HAP-1 (cell line): Measurements from ENCODE around the gene MYBPC2.
A peak's percentile ranks its signal among the peaks of the same experiment; 100 is the strongest.

Experiments used
- DNase-seq, 2 experiments: peaks; one replicate each; pipeline ENCODE4 v3.0.0-alpha.2; 2016 to 2020; ENCODE audit warnings: low spot score in 2 of 2
- H3K27me3 ChIP-seq: fragments of 250-450 bp; sonication (Bioruptor Pico); 2 replicates; pipeline ENCODE4 v1.5.1; 2020; ENCODE audit warnings: low read depth, mild to moderate bottlenecking, moderate library complexity
- H3K36me3 ChIP-seq: fragments of 250-450 bp; sonication (Bioruptor Pico); replicated peaks from 2 replicates; pipeline ENCODE4 v1.5.1; 2020; ENCODE audit warnings: mild to moderate bottlenecking
- H3K4me1 ChIP-seq: fragments of 250-450 bp; sonication (Bioruptor Pico); 2 replicates; pipeline ENCODE4 v1.5.1; 2020; ENCODE audit warnings: mild to moderate bottlenecking
- H3K4me3 ChIP-seq: fragments of 250-450 bp; sonication (Bioruptor Pico); 2 replicates; pipeline ENCODE4 v1.5.1; 2020; ENCODE audit warnings: mild to moderate bottlenecking, moderate library complexity
- H3K9me3 ChIP-seq: fragments of 250-450 bp; sonication (Bioruptor Pico); 2 replicates; pipeline ENCODE4 v1.5.1; 2020; ENCODE audit warnings: mild to moderate bottlenecking, moderate library complexity
- in situ Hi-C: fragments of 300-500 bp; cut with MboI; formaldehyde crosslinking; loops from 3 replicates; pipeline ENCODE4 v1.14.3; 2020; ENCODE audit warnings: low sequenced_read_pairs, inconsistent platforms, mixed read lengths

Gene MYBPC2

GRCh38 chr19:50479761-50480251 lies 47.1 kb downstream of the MYBPC2 start:
- Histone ChIP-seq H3K36me3 (no peaks in the 10 kb centered on the region; the same call in 1 of the 2 replicates), H3K27me3 (no peaks in the 10 kb centered on the region), H3K9me3 (no peaks in the 10 kb centered on the region), H3K4me1 (0 out of 2 replicates have a peak, but pooled peaks cover 4% of the 10 kb centered on the region), H3K4me3 (no peak overlapping the region)
- DNase-seq: no peak
- in situ Hi-C loops: no loop called here

DNA sequence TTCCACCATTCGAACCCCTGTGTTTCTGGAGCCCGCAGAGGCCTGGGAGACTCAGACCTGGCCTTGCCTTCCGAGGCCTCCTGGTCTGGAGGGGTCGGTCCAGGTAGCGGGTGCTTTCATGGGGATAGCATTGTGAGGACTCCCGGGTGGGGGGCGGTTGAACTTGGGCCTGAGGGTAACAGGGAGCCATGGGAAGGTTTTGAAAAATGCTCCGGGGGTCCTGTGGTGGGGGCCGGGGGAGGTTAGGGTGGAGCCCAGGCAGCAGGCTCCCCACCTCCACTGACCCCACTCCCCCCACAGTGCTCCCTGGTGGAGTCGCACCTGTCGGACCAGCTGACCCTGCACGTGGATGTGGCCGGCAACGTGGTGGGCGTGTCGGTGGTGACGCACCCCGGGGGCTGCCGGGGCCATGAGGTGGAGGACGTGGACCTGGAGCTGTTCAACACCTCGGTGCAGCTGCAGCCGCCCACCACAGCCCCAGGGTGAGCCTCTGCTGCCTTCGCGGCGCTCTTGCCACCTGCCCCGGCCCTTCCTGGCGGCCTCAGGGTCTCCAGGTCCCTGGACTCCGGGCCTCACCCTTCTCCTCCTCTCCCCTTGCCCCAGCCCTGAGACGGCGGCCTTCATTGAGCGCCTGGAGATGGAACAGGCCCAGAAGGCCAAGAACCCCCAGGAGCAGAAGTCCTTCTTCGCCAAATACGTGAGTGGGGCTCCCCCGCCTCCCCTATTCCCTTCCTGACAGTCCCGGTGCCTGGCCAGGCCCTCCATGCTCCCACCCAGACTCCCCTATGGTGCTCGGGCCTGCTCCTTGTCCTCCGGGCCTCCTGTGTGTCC lies 47.8 kb downstream of the MYBPC2 start:
- DNase-seq: no peak
- Histone ChIP-seq H3K4me1 (0 out of 2 replicates have a peak, but pooled peaks cover 4% of the 10 kb centered on the region), H3K36me3 (no peaks in the 10 kb centered on the region; the same call in 1 of the 2 replicates), H3K27me3 (no peaks in the 10 kb centered on the region), H3K4me3 (no peak overlapping the region), H3K9me3 (no peaks in the 10 kb centered on the region)
- in situ Hi-C loops: no loop called here

GRCh38 chr19:50481351-50482149 lies 48.9 kb downstream of the MYBPC2 start:
- H3K27me3 ChIP-seq: no peaks in the 10 kb centered on the region
- H3K9me3 ChIP-seq: peaks cover 1% of the 10 kb centered on the region; the same call in 1 of the 2 replicates
- no peaks in the 10 kb centered on the region; the same call in 1 of the 2 replicates for H3K36me3 ChIP-seq
- in situ Hi-C loops: no loop called here
- DNase-seq: no peak
- H3K4me3 ChIP-seq: no peak overlapping the region
- H3K4me1 ChIP-seq: 0 out of 2 replicates have a peak, but pooled peaks cover 4% of the 10 kb centered on the region

DNA sequence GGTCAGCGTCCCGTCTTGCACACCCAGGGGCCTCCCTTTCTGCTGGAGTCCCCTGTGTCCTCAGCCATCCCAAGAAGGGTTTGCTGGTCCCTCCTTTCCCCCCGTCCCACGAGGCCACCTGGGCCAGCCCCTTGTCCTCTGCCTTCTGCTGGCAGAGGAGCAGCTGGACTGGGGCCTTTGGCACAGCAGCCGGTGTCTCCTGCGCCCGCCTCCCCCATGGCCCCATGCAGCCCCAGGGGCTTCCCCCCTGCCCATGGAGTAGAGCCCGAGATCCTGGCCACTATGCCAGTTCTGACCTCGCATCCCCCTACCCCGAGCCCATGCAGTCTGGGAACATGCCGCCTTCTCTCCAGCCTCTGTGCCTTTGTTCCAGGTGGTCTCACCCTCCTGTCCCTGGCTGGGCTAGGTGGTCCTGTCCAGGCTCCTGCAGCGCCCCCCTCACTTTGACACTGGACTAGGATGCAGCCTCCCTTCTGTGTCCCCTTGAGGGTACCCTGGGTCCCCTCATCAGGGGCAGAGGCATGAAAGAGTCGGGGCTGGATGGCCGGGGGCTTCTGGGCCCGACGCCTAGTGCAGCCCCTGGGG lies 49.7 kb downstream of the MYBPC2 start:
- DNase-seq: no peak
- in situ Hi-C loops: no loop called here
- Histone ChIP-seq H3K4me3 (no peak overlapping the region), H3K4me1 (0 out of 2 replicates have a peak, but pooled peaks cover 4% of the 10 kb centered on the region), H3K36me3 (no peaks in the 10 kb centered on the region; the same call in 1 of the 2 replicates), H3K9me3 (peaks cover 4% of the 10 kb centered on the region; the same call in 1 of the 2 replicates), H3K27me3 (no peaks in the 10 kb centered on the region)

DNA sequence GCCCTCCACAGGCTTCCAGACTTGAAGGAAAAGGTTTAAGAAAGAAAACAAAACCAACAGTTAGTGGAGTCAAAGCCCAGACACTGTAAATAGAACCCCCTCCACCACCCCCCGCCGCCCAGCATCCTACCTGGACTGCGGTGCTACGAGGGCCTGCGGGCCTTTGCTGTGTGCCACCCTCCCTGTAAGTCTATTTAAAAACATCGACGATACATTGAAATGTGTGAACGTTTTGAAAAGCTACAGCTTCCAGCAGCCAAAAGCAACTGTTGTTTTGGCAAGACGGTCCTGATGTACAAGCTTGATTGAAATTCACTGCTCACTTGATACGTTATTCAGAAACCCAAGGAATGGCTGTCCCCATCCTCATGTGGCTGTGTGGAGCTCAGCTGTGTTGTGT lies 50.2 kb downstream of the MYBPC2 start:
- DNase-seq: no peak
- Histone ChIP-seq H3K4me3 (no peak overlapping the region), H3K27me3 (no peaks in the 10 kb centered on the region), H3K4me1 (no peaks in the 10 kb centered on the region), H3K9me3 (peaks cover 4% of the 10 kb centered on the region; the same call in 1 of the 2 replicates), H3K36me3 (no peaks in the 10 kb centered on the region; the same call in 1 of the 2 replicates)
- in situ Hi-C loops: no loop called here

GRCh38 chr19:50485284-50485955 lies 52.7 kb downstream of the MYBPC2 start:
- DNase-seq: no peak
- H3K9me3 ChIP-seq: peaks cover 4% of the 10 kb centered on the region; the same call in 1 of the 2 replicates
- in situ Hi-C loops: no loop called here
- H3K4me1 ChIP-seq: no peaks in the 10 kb centered on the region
- H3K4me3 ChIP-seq: no peak overlapping the region
- 0 out of 2 replicates have a peak, but pooled peaks cover 8% of the 10 kb centered on the region for H3K27me3 ChIP-seq
- H3K36me3 ChIP-seq: no peaks in the 10 kb centered on the region

DNA sequence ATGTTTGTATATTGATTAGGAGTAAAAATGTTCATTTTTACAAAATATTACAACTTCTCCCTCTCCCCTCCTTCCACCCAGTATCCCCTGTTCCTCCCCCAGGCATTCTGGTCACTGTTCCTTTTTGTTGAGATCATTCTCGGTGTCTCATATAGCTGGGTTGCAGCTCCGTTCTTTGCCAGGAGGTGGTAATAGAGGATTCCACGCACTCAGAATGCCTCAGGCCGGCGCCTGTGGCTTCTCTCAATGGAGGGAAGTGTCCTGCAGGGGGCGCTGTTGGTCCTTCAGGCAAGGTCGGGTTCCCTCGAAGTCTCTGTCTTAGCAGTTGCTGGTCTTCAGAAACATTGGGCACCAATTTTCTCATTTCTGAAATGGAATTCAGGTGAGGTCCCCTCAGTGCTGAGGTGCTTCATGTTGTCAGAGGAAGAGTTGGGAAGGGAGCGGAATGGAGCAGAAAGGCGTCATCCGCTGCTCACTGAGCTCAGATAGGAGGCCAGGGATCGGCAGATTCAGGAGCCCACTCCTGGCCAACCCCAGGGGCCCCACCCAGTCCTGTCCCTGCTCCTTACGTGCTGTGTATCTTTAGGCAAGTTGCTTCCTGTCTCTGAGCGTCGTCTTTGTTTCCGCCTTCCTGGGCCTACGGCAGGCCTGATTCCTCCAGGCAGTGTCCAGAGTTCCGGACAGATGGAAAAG lies 54.3 kb downstream of the MYBPC2 start:
- Histone ChIP-seq H3K9me3 (peaks cover 4% of the 10 kb centered on the region; the same call in 1 of the 2 replicates), H3K4me1 (no peaks in the 10 kb centered on the region), H3K4me3 (no peak overlapping the region), H3K36me3 (no peaks in the 10 kb centered on the region), H3K27me3 (peaks cover 11% of the 10 kb centered on the region)
- DNase-seq: peak in 1 of 2 experiments; percentile 66
- in situ Hi-C loops: no loop called here

DNA sequence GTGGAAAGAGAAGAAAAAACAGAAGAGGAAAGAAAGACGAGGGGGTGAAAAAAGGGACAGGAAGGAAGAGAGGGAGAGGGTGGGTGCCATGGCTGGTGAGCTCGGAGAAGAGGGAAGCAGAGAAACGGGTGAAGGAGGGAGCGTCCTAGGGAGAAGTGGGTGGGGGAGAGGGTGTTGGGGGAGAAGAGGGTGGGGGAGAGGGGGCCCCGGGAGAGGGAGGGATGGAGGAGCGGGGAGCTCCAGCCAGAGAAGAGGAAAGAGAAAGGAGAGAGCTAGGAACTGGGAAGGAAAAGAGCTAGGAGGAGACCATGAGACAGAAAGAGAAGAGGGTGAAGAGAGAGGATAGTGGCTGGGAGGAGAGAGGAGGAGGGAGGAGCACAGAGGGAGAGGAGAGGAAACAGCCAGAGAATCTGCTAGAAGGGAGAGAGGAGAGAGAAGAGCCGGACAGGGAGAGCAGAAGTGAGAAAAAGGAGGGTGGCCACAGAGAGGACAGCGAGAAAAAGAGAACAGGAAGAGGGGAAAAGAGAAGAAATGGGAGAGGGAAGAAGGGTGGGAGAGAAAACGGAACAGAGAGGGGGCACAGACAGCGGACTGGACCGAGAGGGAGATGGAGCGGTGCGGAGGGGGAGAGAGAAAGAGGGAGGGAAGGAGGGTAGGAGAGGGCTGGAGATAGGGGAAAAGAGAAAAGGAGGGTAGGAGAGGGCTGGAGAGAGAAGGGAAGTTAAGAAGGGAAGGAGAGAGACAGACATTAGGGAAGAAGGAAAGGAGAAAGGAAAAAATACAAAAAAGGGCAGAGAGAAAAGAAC lies 55.9 kb downstream of the MYBPC2 start:
- Histone ChIP-seq H3K27me3 (peaks cover 13% of the 10 kb centered on the region), H3K36me3 (no peaks in the 10 kb centered on the region), H3K4me1 (no peaks in the 10 kb centered on the region), H3K9me3 (peaks cover 4% of the 10 kb centered on the region; the same call in 1 of the 2 replicates), H3K4me3 (no peak overlapping the region)
- DNase-seq: no peak
- in situ Hi-C loops: no loop called here

- in situ Hi-C loops: no loop called here
- DNase-seq: no peak
- Histone ChIP-seq H3K4me1 (no peaks in the 10 kb centered on the region), H3K4me3 (no peak overlapping the region), H3K36me3 (no peaks in the 10 kb centered on the region), H3K9me3 (peaks cover 4% of the 10 kb centered on the region; the same call in 1 of the 2 replicates), H3K27me3 (peaks cover 13% of the 10 kb centered on the region)
Measured at GRCh38 chr19:50489461-50490011, 56.8 kb downstream of the MYBPC2 start.

- H3K27me3 ChIP-seq: peaks cover 13% of the 10 kb centered on the region
- H3K4me1 ChIP-seq: no peaks in the 10 kb centered on the region
- no peaks in the 10 kb centered on the region for H3K36me3 ChIP-seq
- no peak overlapping the region for H3K4me3 ChIP-seq
- in situ Hi-C loops: no loop called here
- peaks cover 4% of the 10 kb centered on the region; the same call in 1 of the 2 replicates for H3K9me3 ChIP-seq
- DNase-seq: no peak
Measured at GRCh38 chr19:50490411-50490811, 57.7 kb downstream of the MYBPC2 start.

- Histone ChIP-seq H3K9me3 (peaks cover 4% of the 10 kb centered on the region; the same call in 1 of the 2 replicates), H3K4me3 (no peak overlapping the region), H3K27me3 (peaks cover 13% of the 10 kb centered on the region), H3K36me3 (no peaks in the 10 kb centered on the region), H3K4me1 (no peaks in the 10 kb centered on the region)
- no peak for DNase-seq
- in situ Hi-C loops: no loop called here
Measured at GRCh38 chr19:50490991-50491472, 58.3 kb downstream of the MYBPC2 start.
